ENCODE data around the gene LYSMD3.

The LYSMD3 gene

GRCh38 chr5:90495146-90495545 lies 34.2 kb downstream of the LYSMD3 start:
- no peak overlapping the region for H3K4me3 ChIP-seq (ENCODE audit: low read depth, low read length)
- DNase-seq (ENCODE audit: low read depth, low spot score) = no peak
- in situ Hi-C loops (cut with HindIII; ENCODE audit: low sequenced_read_pairs) = no loop called here
- TF ChIP-seq CTCF (IDR thresholded peaks at IDR 0.05; ENCODE audit: low read depth, low read length) = no peak

DNA sequence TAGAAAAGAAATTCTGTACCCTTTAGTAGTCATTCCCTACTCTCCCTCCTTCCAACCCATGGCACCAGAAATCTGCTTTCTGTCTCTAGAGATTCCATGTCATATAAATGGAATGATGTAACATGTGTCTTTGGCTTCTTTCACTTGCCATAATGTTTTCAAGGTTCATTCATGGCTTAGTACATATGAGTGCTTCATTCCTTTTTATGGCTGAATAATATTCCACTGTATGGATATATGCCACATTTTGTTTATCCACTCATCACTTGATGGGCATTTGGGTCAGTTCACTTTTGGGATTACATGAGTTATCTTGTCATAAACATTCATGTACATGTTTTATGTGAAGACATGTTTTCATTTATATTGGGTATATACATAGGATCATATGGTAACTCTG lies 35.3 kb downstream of the LYSMD3 start:
- in situ Hi-C loops (cut with HindIII; ENCODE audit: low sequenced_read_pairs) = no loop called here
- H3K4me3 ChIP-seq (ENCODE audit: low read depth, low read length) = no peak overlapping the region
- DNase-seq (ENCODE audit: low read depth, low spot score) = no peak
- TF ChIP-seq CTCF (IDR thresholded peaks at IDR 0.05; ENCODE audit: low read depth, low read length) = no peak

DNA sequence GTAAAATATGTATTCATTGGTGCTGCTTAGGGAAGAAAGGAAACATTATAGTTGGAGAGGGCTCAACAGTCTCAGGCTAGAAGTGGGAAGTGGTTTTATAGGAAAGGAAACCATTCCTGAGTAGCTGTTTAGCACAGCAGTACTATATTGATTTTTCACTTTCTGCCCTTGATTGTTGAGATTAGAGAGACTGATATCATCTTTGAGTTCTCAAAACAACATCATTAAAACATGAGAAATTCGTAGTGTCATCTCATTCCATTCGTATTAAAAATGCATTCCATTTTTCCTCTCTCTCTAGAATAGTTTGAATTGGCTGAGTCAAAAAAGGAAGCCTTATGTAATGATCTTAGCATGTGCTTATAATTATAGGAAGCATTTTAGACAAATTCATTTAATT lies 40.6 kb downstream of the LYSMD3 start:
- TF ChIP-seq CTCF (IDR thresholded peaks at IDR 0.05; ENCODE audit: low read depth, low read length) = no peak
- no peak for DNase-seq (ENCODE audit: low read depth, low spot score)
- no peak overlapping the region for H3K4me3 ChIP-seq (ENCODE audit: low read depth, low read length)
- in situ Hi-C loops (cut with HindIII; ENCODE audit: low sequenced_read_pairs) = no loop called here

- TF ChIP-seq CTCF (IDR thresholded peaks at IDR 0.05; ENCODE audit: low read depth, low read length) = no peak
- DNase-seq (ENCODE audit: low read depth, low spot score) = no peak
- in situ Hi-C loops (cut with HindIII; ENCODE audit: low sequenced_read_pairs) = no loop called here
- no peak overlapping the region for H3K4me3 ChIP-seq (ENCODE audit: low read depth, low read length)
Measured at GRCh38 chr5:90484540-90484939, 44.8 kb downstream of the LYSMD3 start.

DNA sequence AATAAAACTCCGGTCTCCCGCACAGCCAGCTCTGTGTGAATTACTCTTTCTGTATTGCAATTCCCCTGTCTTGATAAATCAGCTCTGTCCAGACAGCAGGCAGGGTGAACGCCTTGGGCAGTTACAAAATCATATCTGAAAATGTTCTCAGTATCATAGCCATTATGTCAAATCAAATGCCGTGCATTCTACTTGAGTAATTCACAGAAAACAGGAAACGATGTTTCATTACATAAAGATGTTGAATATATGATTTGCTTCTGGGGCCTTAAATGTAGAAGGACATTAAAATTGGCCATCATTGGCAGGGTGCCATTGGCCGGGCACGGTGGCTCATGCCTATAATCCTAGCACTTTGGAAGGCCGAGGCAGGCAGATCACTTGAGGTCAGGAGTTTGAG lies 46.2 kb downstream of the LYSMD3 start:
- in situ Hi-C loops (cut with HindIII; ENCODE audit: low sequenced_read_pairs) = no loop called here
- DNase-seq (ENCODE audit: low read depth, low spot score) = no peak
- H3K4me3 ChIP-seq (ENCODE audit: low read depth, low read length) = no peak overlapping the region
- TF ChIP-seq CTCF (IDR thresholded peaks at IDR 0.05; ENCODE audit: low read depth, low read length) = no peak

DNA sequence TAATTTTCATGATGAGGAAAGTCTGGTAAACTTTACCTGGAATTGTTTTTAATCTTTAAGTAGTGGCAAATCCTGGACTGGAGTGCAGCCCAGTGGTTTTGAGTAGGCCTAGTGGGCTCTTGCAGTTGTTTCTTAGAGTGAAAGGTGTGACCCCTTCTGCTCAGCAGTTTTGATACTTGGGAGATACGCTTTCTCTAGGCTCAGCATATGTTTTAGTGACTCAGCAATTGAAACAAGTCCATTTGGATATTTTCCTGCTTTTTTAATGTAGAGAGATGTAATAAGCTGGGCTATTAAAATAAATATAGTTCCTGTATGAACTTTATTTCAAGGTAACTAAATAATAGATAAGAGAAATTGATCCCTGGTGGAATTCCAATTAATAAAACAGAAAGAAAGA lies 48.7 kb downstream of the LYSMD3 start:
- no peak for TF ChIP-seq CTCF (IDR thresholded peaks at IDR 0.05; ENCODE audit: low read depth, low read length)
- in situ Hi-C loops (cut with HindIII; ENCODE audit: low sequenced_read_pairs) = no loop called here
- DNase-seq (ENCODE audit: low read depth, low spot score) = no peak
- H3K4me3 ChIP-seq (ENCODE audit: low read depth, low read length) = no peak overlapping the region
